Gastroesophageal sphincter (tissue), 4 donors: ENCODE data around the gene SPINK8. TPM values are rescaled to one million over a fixed set of nuclear protein-coding genes. Genes with fewer than 3 reads are reported as not detected.
A peak's percentile ranks its signal among the peaks of the same experiment; 100 is the strongest.
"Not testable (repeated sequence)": the region's sequence is repeated elsewhere in the genome, so short reads cannot be mapped to it uniquely, and the experiment has no call there.

ENCODE experiments used
- ATAC-seq: fragments of 150-250 bp; one replicate; pipeline ENCODE4 v1.9.1; 2016; ENCODE audit warnings: mild to moderate bottlenecking, moderate library complexity
- H3K27ac ChIP-seq, 4 donors: fragments of 200-600 bp; sonication (generic) in 3 of 4; 1 replicate in 3 of 4; 2 replicates in 1 of 4; pipeline ENCODE4 v1.5.1; 2016 to 2019
- H3K27me3 ChIP-seq: fragments of 200-600 bp; sonication (generic); one replicate; pipeline ENCODE4 v1.5.1; 2019
- H3K36me3 ChIP-seq, 2 donors: fragments of 200-600 bp; sonication (generic); one replicate each; pipeline ENCODE4 v1.5.1; 2019; ENCODE audit warnings: control low read depth in 1 of 2
- H3K4me1 ChIP-seq, 3 donors: fragments of 200-600 bp; sonication (generic); 1 replicate in 2 of 3; 2 replicates in 1 of 3; pipeline ENCODE4 v1.5.1; 2016 to 2019; ENCODE audit warnings: control low read depth in 2 of 3
- H3K4me3 ChIP-seq, 2 donors: fragments of 200-600 bp; sonication (generic); one replicate each; pipeline ENCODE4 v1.5.1; 2019; ENCODE audit warnings: mild to moderate bottlenecking in 1 of 2, moderate library complexity in 1 of 2
- H3K9me3 ChIP-seq, 3 donors: fragments of 200-600 bp; sonication (generic); one replicate each; pipeline ENCODE4 v1.5.1; 2017 to 2019; ENCODE audit warnings: control low read depth in 2 of 3
- EP300 ChIP-seq: sonication (generic); formaldehyde crosslinking; IDR thresholded peaks from one replicate; pipeline ENCODE4 v1.6.1; 2017; ENCODE audit warnings: antibody characterized with exemption, mild to moderate bottlenecking
- POLR2A ChIP-seq, 2 donors: fragments of 450-650 bp; IDR thresholded peaks; one replicate each; pipeline ENCODE4 v1.6.1; 2017; ENCODE audit warnings: antibody characterized with exemption in 2 of 2, mild to moderate bottlenecking in 2 of 2, moderate library complexity in 1 of 2
- POLR2AphosphoS5 ChIP-seq: sonication (generic); formaldehyde crosslinking; IDR thresholded peaks from one replicate; pipeline ENCODE4 v1.6.1; 2017; ENCODE audit warnings: antibody characterized with exemption
- WGBS, 2 donors: methylation state at CpG; one replicate each; pipeline ENCODE4 v1.1.5; 2018; ENCODE audit warnings: low coverage in 1 of 2; 5-methylcytosine and 5-hydroxymethylcytosine counted together
- total RNA-seq, 4 donors: library from RNA; depleted of rRNA; stranded (reverse); fragments of >200 nt; gene quantifications; one replicate each; pipeline ENCODE4 v1.1.0, GENCODE V29; 2016
- TF ChIP-seq, protein P1 (sequence below), 4 experiments: fragments of 200-600 bp in 2 of 4; fragments of 450-650 bp in 2 of 4; sonication (generic) in 1 of 4; IDR thresholded peaks; one replicate each; pipeline ENCODE4 v1.5.1; 2017 to 2019; ENCODE audit warnings: antibody characterized with exemption in 4 of 4, mild to moderate bottlenecking in 2 of 4, moderate library complexity in 2 of 4

The SPINK8 gene
- total RNA-seq, 4 donors from 2014 or later, result not detected

GRCh38 chr3:48343432-48343831 is 10.0 kb upstream of the SPINK8 start:
- Histone ChIP-seq H3K9me3 (no peaks in the 10 kb centered on the region), H3K4me3 (no peak overlapping the region), H3K4me1 (no peaks in the 10 kb centered on the region), H3K36me3 (no peaks in the 10 kb centered on the region), H3K27me3 (no peaks in the 10 kb centered on the region), H3K27ac (no peak overlapping the region)
- TF ChIP-seq POLR2A (IDR thresholded peaks at IDR 0.05), result no peak
- TF ChIP-seq EP300, result no peak
- no peak for TF ChIP-seq POLR2AphosphoS5
- TF ChIP-seq, protein P1, sequence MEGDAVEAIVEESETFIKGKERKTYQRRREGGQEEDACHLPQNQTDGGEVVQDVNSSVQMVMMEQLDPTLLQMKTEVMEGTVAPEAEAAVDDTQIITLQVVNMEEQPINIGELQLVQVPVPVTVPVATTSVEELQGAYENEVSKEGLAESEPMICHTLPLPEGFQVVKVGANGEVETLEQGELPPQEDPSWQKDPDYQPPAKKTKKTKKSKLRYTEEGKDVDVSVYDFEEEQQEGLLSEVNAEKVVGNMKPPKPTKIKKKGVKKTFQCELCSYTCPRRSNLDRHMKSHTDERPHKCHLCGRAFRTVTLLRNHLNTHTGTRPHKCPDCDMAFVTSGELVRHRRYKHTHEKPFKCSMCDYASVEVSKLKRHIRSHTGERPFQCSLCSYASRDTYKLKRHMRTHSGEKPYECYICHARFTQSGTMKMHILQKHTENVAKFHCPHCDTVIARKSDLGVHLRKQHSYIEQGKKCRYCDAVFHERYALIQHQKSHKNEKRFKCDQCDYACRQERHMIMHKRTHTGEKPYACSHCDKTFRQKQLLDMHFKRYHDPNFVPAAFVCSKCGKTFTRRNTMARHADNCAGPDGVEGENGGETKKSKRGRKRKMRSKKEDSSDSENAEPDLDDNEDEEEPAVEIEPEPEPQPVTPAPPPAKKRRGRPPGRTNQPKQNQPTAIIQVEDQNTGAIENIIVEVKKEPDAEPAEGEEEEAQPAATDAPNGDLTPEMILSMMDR (IDR thresholded peaks at IDR 0.05), result no peak
- no peak for ATAC-seq
- 85 to 92% methylated on average over 8 of the region's 8 CpGs for WGBS, 2 donors

GRCh38 chr3:48338635-48339034 is 5.2 kb upstream of the SPINK8 start:
- Histone ChIP-seq H3K36me3 (no peaks in the 10 kb centered on the region), H3K4me1 (no peaks in the 10 kb centered on the region), H3K27ac (no peak overlapping the region), H3K4me3 (no peak overlapping the region), H3K27me3 (peaks cover 4% of the 10 kb centered on the region), H3K9me3 (peaks cover 0 to 8% (median 0%) of the 10 kb centered on the region in 3 donors)
- ATAC-seq, result no peak
- TF ChIP-seq, protein P1 (IDR thresholded peaks at IDR 0.05), result no peak
- no peak for TF ChIP-seq POLR2A (IDR thresholded peaks at IDR 0.05)
- no peak for TF ChIP-seq POLR2AphosphoS5
- no peak for TF ChIP-seq EP300
- WGBS, 2 donors, result 24 to 35% methylated on average over 3 of the region's 4 CpGs

GRCh38 chr3:48337536-48337935 is 4.1 kb upstream of the SPINK8 start:
- not testable (repeated sequence) for H3K27ac ChIP-seq, ATAC-seq, H3K4me3 ChIP-seq, H3K27me3 ChIP-seq, H3K36me3 ChIP-seq, H3K9me3 ChIP-seq, H3K4me1 ChIP-seq
- TF ChIP-seq POLR2AphosphoS5, result peak; percentile 12
- WGBS, 2 donors, result 41 to 79% methylated on average over 3 to 5 of the region's 5 CpGs

GRCh38 chr3:48335286-48335685 is 1.8 kb upstream of the SPINK8 start:
- H3K27ac ChIP-seq, H3K36me3 ChIP-seq, H3K4me1 ChIP-seq, ATAC-seq, H3K4me3 ChIP-seq, H3K9me3 ChIP-seq: not testable (repeated sequence)
- 47% methylated on average over 3 of the region's 9 CpGs; no CpG with 5 or more reads in 1 of the 2 donors for WGBS, 2 donors
- H3K27me3 ChIP-seq, result peaks cover 14% of the 10 kb centered on the region

- Histone ChIP-seq H3K4me3 (no peak overlapping the region), H3K9me3 (peaks cover 0 to 8% (median 0%) of the 10 kb centered on the region in 3 donors), H3K36me3 (no peaks in the 10 kb centered on the region), H3K4me1 (no peaks in the 10 kb centered on the region), H3K27me3 (peaks cover 14% of the 10 kb centered on the region), H3K27ac (no peak overlapping the region)
- ATAC-seq, result no peak
- TF ChIP-seq, protein P1 (IDR thresholded peaks at IDR 0.05), result no peak
- TF ChIP-seq POLR2A (IDR thresholded peaks at IDR 0.05) (no peak), POLR2AphosphoS5 (no peak), EP300 (no peak)
- WGBS, 2 donors, result 69% methylated on average over 3 of the region's 3 CpGs; no CpG with 5 or more reads in 1 of the 2 donors
These were observed 1.1 kb upstream of the SPINK8 start for GRCh38 chr3:48334605-48335004.

GRCh38 chr3:48331706-48332435 is 1.6 kb downstream of the SPINK8 start:
- ATAC-seq, H3K4me3 ChIP-seq, H3K36me3 ChIP-seq, H3K9me3 ChIP-seq, H3K4me1 ChIP-seq, H3K27ac ChIP-seq: not testable (repeated sequence)
- peaks cover 14% of the 10 kb centered on the region for H3K27me3 ChIP-seq
- 75 to 93% methylated on average over 2 to 8 of the region's 10 CpGs for WGBS, 2 donors
